ENCODE results near the gene CUL9.

- no peak for TF ChIP-seq CTCF (IDR thresholded peaks at IDR 0.05; ENCODE audit: low read depth, low read length, missing input control)
- TF ChIP-seq TAF1 (conservative IDR thresholded peaks at IDR 0.05), result no peak
- TF ChIP-seq ZBTB33 (IDR thresholded peaks at IDR 0.05), result no peak
- no peak for TF ChIP-seq REST (IDR thresholded peaks at IDR 0.05)
- TF ChIP-seq RAD21 (IDR thresholded peaks at IDR 0.05), result no peak
- no peak for TF ChIP-seq SP1 (IDR thresholded peaks at IDR 0.05)
- TF ChIP-seq MAX (IDR thresholded peaks at IDR 0.05), result no peak
- no peak for TF ChIP-seq GABPA (IDR thresholded peaks at IDR 0.05 in 1 of 2, conservative IDR thresholded peaks at IDR 0.05 in 1 of 2)
- TF ChIP-seq ATF3 (IDR thresholded peaks at IDR 0.05), result no peak
- TF ChIP-seq RXRA (IDR thresholded peaks at IDR 0.05), result no peak
These were observed 65.4 kb downstream of the CUL9 start for GRCh38 chr6:43247114-43247999.
